Measurements from ENCODE around the gene TSEN54.

The TSEN54 gene

GRCh38 chr17:75504347-75505151 lies 11.8 kb upstream of the TSEN54 start:
- no peak for DNase-seq (ENCODE audit: low read depth)

GRCh38 chr17:75505152-75505409 lies 11.2 kb upstream of the TSEN54 start:
- no peak for DNase-seq (ENCODE audit: low read depth)

- DNase-seq (ENCODE audit: low read depth), result no peak
Measured at GRCh38 chr17:75505640-75506039, 10.7 kb upstream of the TSEN54 start.

GRCh38 chr17:75506134-75506533 lies 10.2 kb upstream of the TSEN54 start:
- DNase-seq (ENCODE audit: low read depth), result no peak

GRCh38 chr17:75506888-75507287 lies 9.4 kb upstream of the TSEN54 start:
- no peak for DNase-seq (ENCODE audit: low read depth)

GRCh38 chr17:75507733-75508719 lies 8.3 kb upstream of the TSEN54 start:
- DNase-seq (ENCODE audit: low read depth), result no peak

- DNase-seq (ENCODE audit: low read depth), result no peak
Measured at GRCh38 chr17:75508931-75509361, 7.4 kb upstream of the TSEN54 start.

- DNase-seq (ENCODE audit: low read depth), result no peak
Measured at GRCh38 chr17:75509528-75510258, 6.6 kb upstream of the TSEN54 start.

GRCh38 chr17:75511270-75511609 lies 5.1 kb upstream of the TSEN54 start:
- DNase-seq (ENCODE audit: low read depth), result no peak

- no peak for DNase-seq (ENCODE audit: low read depth)
Measured at GRCh38 chr17:75511610-75512575, 4.4 kb upstream of the TSEN54 start.

- DNase-seq (ENCODE audit: low read depth), result peak; percentile 24
Measured at GRCh38 chr17:75512926-75513640, 3.2 kb upstream of the TSEN54 start.

GRCh38 chr17:75513641-75514000 lies 2.7 kb upstream of the TSEN54 start:
- no peak for DNase-seq (ENCODE audit: low read depth)

- no peak for DNase-seq (ENCODE audit: low read depth)
Measured at GRCh38 chr17:75514299-75514918, 1.9 kb upstream of the TSEN54 start.

- no peak for DNase-seq (ENCODE audit: low read depth)
Measured at GRCh38 chr17:75514919-75515495, 1.3 kb upstream of the TSEN54 start.

GRCh38 chr17:75515496-75516254 lies 653 bp upstream of the TSEN54 start, which contains the start of gene CASKIN2:
Gene CASKIN2 (minus strand): TSS chr17:75515537. CDS start chr17:75513804, 1,733 bp downstream.
- peak; percentile 82 for DNase-seq (ENCODE audit: low read depth)

GRCh38 chr17:75516619-75517296 lies 430 bp downstream of the TSEN54 start:
- no peak for DNase-seq (ENCODE audit: low read depth)

GRCh38 chr17:75517297-75517865 lies 1.1 kb downstream of the TSEN54 start:
- no peak for DNase-seq (ENCODE audit: low read depth)

GRCh38 chr17:75518201-75518600 lies 1.9 kb downstream of the TSEN54 start:
- DNase-seq (ENCODE audit: low read depth), result no peak

Measured in fibroblast of the conjunctiva (primary cell).